H9 (cell line): ENCODE data around the gene KRT80. TPM values are rescaled to one million over a fixed set of nuclear protein-coding genes. Genes with fewer than 3 reads are reported as not detected.
A peak's percentile ranks its signal among the peaks of the same experiment; 100 is the strongest.

Experiments
- DNase-seq: peaks from one replicate; pipeline ENCODE4 v3.0.0-alpha.2; 2017
- H2AFZ ChIP-seq: one replicate; pipeline ENCODE4 v1.6.1; 2013; ENCODE audit warnings: mild to moderate bottlenecking, low read length, control low read depth, moderate library complexity
- H2AK5ac ChIP-seq: 2 replicates; pipeline ENCODE4 v1.6.1; 2013; ENCODE audit warnings: low read length, control low read depth, mixed read lengths; ENCODE audit not compliant: insufficient read length
- H2BK120ac ChIP-seq: one replicate; pipeline ENCODE4 v1.6.1; 2013; ENCODE audit warnings: low read depth, mild to moderate bottlenecking, low read length, control low read depth, inconsistent platforms; ENCODE audit not compliant: poor library complexity, severe bottlenecking
- H2BK12ac ChIP-seq: 2 replicates; pipeline ENCODE4 v1.6.1; 2013; ENCODE audit warnings: low read length, control low read depth, mixed read lengths, low read depth; ENCODE audit not compliant: insufficient read length
- H2BK15ac ChIP-seq: 2 replicates; pipeline ENCODE4 v1.6.1; 2013; ENCODE audit warnings: low read depth, low read length, control low read depth
- H2BK20ac ChIP-seq: one replicate; pipeline ENCODE4 v1.6.1; 2013; ENCODE audit warnings: low read depth, mild to moderate bottlenecking, low read length, control low read depth, inconsistent platforms; ENCODE audit not compliant: poor library complexity, severe bottlenecking
- H2BK5ac ChIP-seq: 2 replicates; pipeline ENCODE4 v1.6.1; 2013; ENCODE audit warnings: low read length, control low read depth, mixed read lengths; ENCODE audit not compliant: insufficient read length
- H3K14ac ChIP-seq: 2 replicates; pipeline ENCODE4 v1.6.1; 2013; ENCODE audit warnings: low read length, control low read depth; ENCODE audit not compliant: insufficient read depth
- H3K18ac ChIP-seq: 2 replicates; pipeline ENCODE4 v1.6.1; 2013; ENCODE audit warnings: low read depth, mild to moderate bottlenecking, mixed read lengths, low read length, control low read depth; ENCODE audit not compliant: insufficient read length
- H3K23ac ChIP-seq: 2 replicates; pipeline ENCODE4 v1.6.1; 2013; ENCODE audit warnings: low read length, control low read depth, mixed read lengths, low read depth; ENCODE audit not compliant: insufficient read length
- H3K23me2 ChIP-seq: 2 replicates; pipeline ENCODE4 v1.6.1; 2013; ENCODE audit warnings: low read depth, mild to moderate bottlenecking, mixed read lengths, low read length, control low read depth; ENCODE audit not compliant: insufficient read length, poor library complexity, severe bottlenecking
- H3K27ac ChIP-seq: 2 replicates; pipeline ENCODE4 v1.5.1; 2013; ENCODE audit warnings: low read length, control low read depth, mixed read lengths, low read depth; ENCODE audit not compliant: insufficient read length
- H3K27me3 ChIP-seq: 2 replicates; pipeline ENCODE4 v1.6.1; 2013; ENCODE audit warnings: low read length, control low read depth, inconsistent platforms; ENCODE audit not compliant: insufficient read depth
- H3K4ac ChIP-seq: 2 replicates; pipeline ENCODE4 v1.6.1; 2013; ENCODE audit warnings: low read depth, mild to moderate bottlenecking, control low read depth, inconsistent platforms, low read length, moderate library complexity
- H3K4me1 ChIP-seq: 2 replicates; pipeline ENCODE4 v1.6.1; 2013; ENCODE audit warnings: low read length, control low read depth, inconsistent platforms; ENCODE audit not compliant: insufficient read depth
- H3K4me2 ChIP-seq: 2 replicates; pipeline ENCODE4 v1.6.1; 2013; ENCODE audit warnings: low read length, control low read depth, mixed read lengths; ENCODE audit not compliant: insufficient read length, insufficient read depth
- H3K56ac ChIP-seq: 2 replicates; pipeline ENCODE4 v1.6.1; 2013; ENCODE audit warnings: low read depth, mild to moderate bottlenecking, mixed read lengths, low read length, control low read depth; ENCODE audit not compliant: insufficient read length
- H3K79me1 ChIP-seq: 2 replicates; pipeline ENCODE4 v1.6.1; 2013; ENCODE audit warnings: low read depth, mild to moderate bottlenecking, moderate library complexity, low read length, control low read depth, inconsistent platforms; ENCODE audit not compliant: insufficient read depth, poor library complexity, severe bottlenecking
- H3K79me2 ChIP-seq: 2 replicates; pipeline ENCODE4 v1.6.1; 2013; ENCODE audit warnings: low read length, control low read depth, inconsistent platforms; ENCODE audit not compliant: insufficient read depth
- H3K9ac ChIP-seq: 2 replicates; pipeline ENCODE4 v1.6.1; 2013; ENCODE audit warnings: low read length, control low read depth, mixed read lengths; ENCODE audit not compliant: insufficient read length; ENCODE audit errors: extremely low read depth
- H3K9me3 ChIP-seq: one replicate; pipeline ENCODE4 v1.6.1; 2013; ENCODE audit warnings: low read depth, low read length, inconsistent platforms; ENCODE audit not compliant: control insufficient read depth
- H3T11ph ChIP-seq: one replicate; pipeline ENCODE4 v1.6.1; 2013; ENCODE audit warnings: mild to moderate bottlenecking, low read length, control low read depth, inconsistent platforms
- H4K20me1 ChIP-seq: one replicate; pipeline ENCODE4 v1.6.1; 2013; ENCODE audit not compliant: control insufficient read depth, insufficient read length, insufficient read depth
- H4K5ac ChIP-seq: 2 replicates; pipeline ENCODE4 v1.6.1; 2013; ENCODE audit warnings: low read depth, mild to moderate bottlenecking, mixed read lengths, low read length, control low read depth; ENCODE audit not compliant: insufficient read length
- H4K8ac ChIP-seq: replicated peaks from 2 replicates; pipeline ENCODE4 v1.6.1; 2013; ENCODE audit warnings: low read length, control low read depth, mixed read lengths, low read depth; ENCODE audit not compliant: insufficient read length
- H4K91ac ChIP-seq: 2 replicates; pipeline ENCODE4 v1.6.1; 2013; ENCODE audit warnings: low read depth, mild to moderate bottlenecking, moderate library complexity, mixed read lengths, low read length, control low read depth; ENCODE audit not compliant: insufficient read length
- H3K27ac Mint-ChIP-seq, 3 experiments: 2 replicates in 2 of 3; 3 replicates in 1 of 3; pipeline ENCODE4 v1.8.0; 2020 to 2021; ENCODE audit warnings: mixed read lengths in 3 of 3, mild to moderate bottlenecking in 1 of 3, moderate library complexity in 1 of 3
- H3K27me3 Mint-ChIP-seq: 2 replicates; pipeline ENCODE4 v1.8.0; 2021; ENCODE audit warnings: low read depth, mild to moderate bottlenecking, moderate library complexity, mixed read lengths
- H3K36me3 Mint-ChIP-seq, 3 experiments: 2 replicates in 2 of 3; 3 replicates in 1 of 3; pipeline ENCODE4 v1.8.0; 2020 to 2021; ENCODE audit warnings: low read depth in 3 of 3, mixed read lengths in 3 of 3; ENCODE audit not compliant: insufficient read depth in 1 of 3
- H3K4me1 Mint-ChIP-seq, 2 experiments: 2 replicates each; pipeline ENCODE4 v1.8.0; 2020; ENCODE audit warnings: mixed read lengths in 2 of 2
- H3K4me3 Mint-ChIP-seq, 2 experiments: 2 replicates in 1 of 2; 3 replicates in 1 of 2; pipeline ENCODE4 v1.8.0; 2020 to 2021; ENCODE audit warnings: mild to moderate bottlenecking in 2 of 2, mixed read lengths in 2 of 2, moderate library complexity in 1 of 2
- H3K9me3 Mint-ChIP-seq, 2 experiments: 2 replicates in 1 of 2; 3 replicates in 1 of 2; pipeline ENCODE4 v1.8.0; 2020; ENCODE audit warnings: mild to moderate bottlenecking in 2 of 2, mixed read lengths in 2 of 2, moderate library complexity in 1 of 2
- WGBS: extraction: QIAGEN DNeasy Blood & Tissue Kit; methylation state at CpG from one replicate; pipeline ENCODE4 v1.1.7; 2013; ENCODE audit warnings: missing lambda C conversion rate, low lambda C conversion rate, mixed read lengths; ENCODE audit not compliant: insufficient read length; ENCODE audit errors: extremely low coverage; 5-methylcytosine and 5-hydroxymethylcytosine counted together
- total RNA-seq: library from RNA; stranded (reverse); gene quantifications from 2 replicates; pipeline ENCODE4 v1.2.1, GENCODE V29; 2021
- TF ChIP-seq, protein P1 (sequence below): fragments of 200-600 bp; sonication (generic); conservative IDR thresholded peaks from 3 replicates; pipeline ENCODE4 v1.8.0; 2021; ENCODE audit warnings: antibody characterized with exemption, mild to moderate bottlenecking

KRT80 gene
- total RNA-seq, 1 experiment from 2014 or later: not detected

DNA sequence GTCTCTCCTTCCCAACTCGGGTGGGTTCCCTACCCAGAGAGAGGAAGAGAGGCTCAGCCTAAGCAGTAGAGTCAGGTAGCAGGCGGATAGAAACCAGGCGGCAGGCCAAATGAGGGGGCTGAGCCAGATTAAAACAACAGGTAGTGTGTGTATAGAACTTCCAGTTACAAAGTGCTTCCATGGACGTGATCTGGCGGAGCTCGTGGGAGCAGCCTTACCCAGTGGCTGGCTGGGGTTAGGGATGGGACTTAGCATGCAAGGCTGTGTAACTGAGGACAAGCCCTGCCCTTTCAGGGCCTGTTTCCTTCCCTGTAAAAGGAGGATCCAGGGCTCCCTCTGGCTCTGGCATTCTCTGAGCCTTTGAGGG is 8.3 kb downstream of the KRT80 start:
- Mint-ChIP-seq H3K9me3 (no peaks in the 10 kb centered on the region; a peak in 1 of 5 replicates), H3K4me3 (no peak overlapping the region), H3K4me1 (peaks cover 38 to 53% of the 10 kb centered on the region in 2 experiments), H3K27me3 (peaks cover 16% of the 10 kb centered on the region), H3K27ac (peak overlapping the region in 1 of 3 experiments; percentile 32; a peak in 1 of 7 replicates), H3K36me3 (no peaks in the 10 kb centered on the region)
- peaks cover 2% of the 10 kb centered on the region; the same call in 1 of the 2 replicates for H3K4me1 ChIP-seq
- WGBS: no CpG with 5 or more reads among the region's 6 CpGs
- no peak overlapping the region for H3T11ph ChIP-seq
- H2BK12ac ChIP-seq: no peak overlapping the region
- no peak overlapping the region for H3K4ac ChIP-seq
- no peak overlapping the region for H4K8ac ChIP-seq
- H2AK5ac ChIP-seq: no peak overlapping the region
- no peaks in the 10 kb centered on the region for H3K79me1 ChIP-seq
- no peak overlapping the region for H2BK20ac ChIP-seq
- no peaks in the 10 kb centered on the region for H4K20me1 ChIP-seq
- no peak overlapping the region for H3K4me2 ChIP-seq
- no peak overlapping the region for H2BK120ac ChIP-seq
- H3K18ac ChIP-seq: peak overlapping the region; percentile 58
- H3K9ac ChIP-seq: no peak overlapping the region
- H2BK15ac ChIP-seq: no peak overlapping the region
- no peak overlapping the region for H3K27ac ChIP-seq
- H2AFZ ChIP-seq: no peak overlapping the region
- no peak for DNase-seq
- no peak overlapping the region for H3K23ac ChIP-seq
- H3K56ac ChIP-seq: no peak overlapping the region
- H4K5ac ChIP-seq: no peak overlapping the region
- no peaks in the 10 kb centered on the region for H3K23me2 ChIP-seq
- H2BK5ac ChIP-seq: no peak overlapping the region
- H3K14ac ChIP-seq: no peak overlapping the region
- no peak overlapping the region for H4K91ac ChIP-seq
- no peaks in the 10 kb centered on the region for H3K79me2 ChIP-seq
- TF ChIP-seq, protein P1, sequence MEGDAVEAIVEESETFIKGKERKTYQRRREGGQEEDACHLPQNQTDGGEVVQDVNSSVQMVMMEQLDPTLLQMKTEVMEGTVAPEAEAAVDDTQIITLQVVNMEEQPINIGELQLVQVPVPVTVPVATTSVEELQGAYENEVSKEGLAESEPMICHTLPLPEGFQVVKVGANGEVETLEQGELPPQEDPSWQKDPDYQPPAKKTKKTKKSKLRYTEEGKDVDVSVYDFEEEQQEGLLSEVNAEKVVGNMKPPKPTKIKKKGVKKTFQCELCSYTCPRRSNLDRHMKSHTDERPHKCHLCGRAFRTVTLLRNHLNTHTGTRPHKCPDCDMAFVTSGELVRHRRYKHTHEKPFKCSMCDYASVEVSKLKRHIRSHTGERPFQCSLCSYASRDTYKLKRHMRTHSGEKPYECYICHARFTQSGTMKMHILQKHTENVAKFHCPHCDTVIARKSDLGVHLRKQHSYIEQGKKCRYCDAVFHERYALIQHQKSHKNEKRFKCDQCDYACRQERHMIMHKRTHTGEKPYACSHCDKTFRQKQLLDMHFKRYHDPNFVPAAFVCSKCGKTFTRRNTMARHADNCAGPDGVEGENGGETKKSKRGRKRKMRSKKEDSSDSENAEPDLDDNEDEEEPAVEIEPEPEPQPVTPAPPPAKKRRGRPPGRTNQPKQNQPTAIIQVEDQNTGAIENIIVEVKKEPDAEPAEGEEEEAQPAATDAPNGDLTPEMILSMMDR: no peak
- H3K27me3 ChIP-seq: no peaks in the 10 kb centered on the region
- no peaks in the 10 kb centered on the region for H3K9me3 ChIP-seq
